NCI-H2107 treated with DMSO at 0.1 percent for 48 hours (cell line): ENCODE data around the gene SLC9A4.

ENCODE experiments used
- DNase-seq: peaks from one replicate; lab custom pipeline; 2025; ENCODE audit not compliant: unreplicated experiment; lab: John Stamatoyannopoulos, UW

SLC9A4 gene

GRCh38 chr2:102473020-102473419, at the start of gene SLC9A4:
Gene SLC9A4 (plus strand): TSS chr2:102473226. CDS start chr2:102473760, 534 bp downstream.
- DNase-seq, result peak; percentile 3

GRCh38 chr2:102423368-102423767, 49.7 kb upstream of the SLC9A4 start:
- no peak for DNase-seq

GRCh38 chr2:102424754-102425153, 48.3 kb upstream of the SLC9A4 start:
- DNase-seq, result no peak

- no peak for DNase-seq
These were observed 47.4 kb upstream of the SLC9A4 start for GRCh38 chr2:102425441-102426132.

- no peak for DNase-seq
These were observed 45.8 kb upstream of the SLC9A4 start for GRCh38 chr2:102427249-102427648.

- DNase-seq, result no peak
These were observed 44.5 kb upstream of the SLC9A4 start for GRCh38 chr2:102428573-102428972.

GRCh38 chr2:102432386-102432785, 40.6 kb upstream of the SLC9A4 start:
- DNase-seq, result no peak

- DNase-seq, result no peak
These were observed 38.9 kb upstream of the SLC9A4 start for GRCh38 chr2:102433973-102434654.

GRCh38 chr2:102434655-102435381, 38.2 kb upstream of the SLC9A4 start:
- no peak for DNase-seq

GRCh38 chr2:102435741-102436140, 37.3 kb upstream of the SLC9A4 start:
- DNase-seq, result no peak

GRCh38 chr2:102436323-102436722, 36.7 kb upstream of the SLC9A4 start:
- DNase-seq, result no peak

- no peak for DNase-seq
These were observed 35.9 kb upstream of the SLC9A4 start for GRCh38 chr2:102437122-102437521.

GRCh38 chr2:102438111-102438510, 34.9 kb upstream of the SLC9A4 start:
- no peak for DNase-seq

GRCh38 chr2:102438578-102438977, 34.4 kb upstream of the SLC9A4 start:
- DNase-seq, result no peak

GRCh38 chr2:102439065-102439695, 33.8 kb upstream of the SLC9A4 start:
- DNase-seq, result no peak

- no peak for DNase-seq
These were observed 29.8 kb upstream of the SLC9A4 start for GRCh38 chr2:102442967-102443828.

GRCh38 chr2:102444233-102444632, 28.8 kb upstream of the SLC9A4 start:
- DNase-seq, result no peak

- no peak for DNase-seq
These were observed 26.1 kb upstream of the SLC9A4 start for GRCh38 chr2:102446936-102447335.

- DNase-seq, result no peak
These were observed 23.6 kb upstream of the SLC9A4 start for GRCh38 chr2:102449370-102449974.

GRCh38 chr2:102451968-102452367, 21.1 kb upstream of the SLC9A4 start:
- DNase-seq, result no peak
